Osteocyte (in vitro differentiated cells): Measurements from ENCODE around the gene ENG. TPM values are rescaled to one million over a fixed set of nuclear protein-coding genes. Genes with fewer than 3 reads are reported as not detected.
"Not testable (repeated sequence)": the region's sequence is repeated elsewhere in the genome, so short reads cannot be mapped to it uniquely, and the experiment has no call there.

Experiments
- DNase-seq: peaks from one replicate; pipeline ENCODE4 v3.0.0; 2021; ENCODE audit warnings: mixed read lengths; ENCODE audit not compliant: unreplicated experiment; ENCODE audit errors: extremely low spot score
- H3K27ac Mint-ChIP-seq: one replicate; pipeline ENCODE4 v1.8.0; 2021; ENCODE audit warnings: mild to moderate bottlenecking, mixed read lengths; ENCODE audit not compliant: unreplicated experiment
- H3K27me3 Mint-ChIP-seq: one replicate; pipeline ENCODE4 v1.8.0; 2021; ENCODE audit warnings: mixed read lengths; ENCODE audit not compliant: unreplicated experiment
- H3K36me3 Mint-ChIP-seq: one replicate; pipeline ENCODE4 v1.8.0; 2021; ENCODE audit warnings: mixed read lengths; ENCODE audit not compliant: unreplicated experiment
- H3K4me1 Mint-ChIP-seq: one replicate; pipeline ENCODE4 v1.8.0; 2021; ENCODE audit warnings: mixed read lengths; ENCODE audit not compliant: unreplicated experiment
- H3K4me3 Mint-ChIP-seq: one replicate; pipeline ENCODE4 v1.8.0; 2021; ENCODE audit warnings: mild to moderate bottlenecking, moderate library complexity, mixed read lengths; ENCODE audit not compliant: unreplicated experiment
- H3K9me3 Mint-ChIP-seq: one replicate; pipeline ENCODE4 v1.8.0; 2021; ENCODE audit warnings: mixed read lengths; ENCODE audit not compliant: unreplicated experiment
- total RNA-seq: library from RNA; stranded (reverse); gene quantifications from 2 replicates; pipeline ENCODE4 v1.2.1, GENCODE V29; 2021
- TF ChIP-seq, protein P1 (sequence below): fragments of 200-600 bp; sonication (generic); IDR thresholded peaks from 2 replicates; pipeline ENCODE4 v1.5.0; 2021; ENCODE audit warnings: antibody characterized with exemption, mild to moderate bottlenecking, moderate library complexity

ENG gene
- total RNA-seq, 1 donor from 2014 or later, result 143 TPM

DNA sequence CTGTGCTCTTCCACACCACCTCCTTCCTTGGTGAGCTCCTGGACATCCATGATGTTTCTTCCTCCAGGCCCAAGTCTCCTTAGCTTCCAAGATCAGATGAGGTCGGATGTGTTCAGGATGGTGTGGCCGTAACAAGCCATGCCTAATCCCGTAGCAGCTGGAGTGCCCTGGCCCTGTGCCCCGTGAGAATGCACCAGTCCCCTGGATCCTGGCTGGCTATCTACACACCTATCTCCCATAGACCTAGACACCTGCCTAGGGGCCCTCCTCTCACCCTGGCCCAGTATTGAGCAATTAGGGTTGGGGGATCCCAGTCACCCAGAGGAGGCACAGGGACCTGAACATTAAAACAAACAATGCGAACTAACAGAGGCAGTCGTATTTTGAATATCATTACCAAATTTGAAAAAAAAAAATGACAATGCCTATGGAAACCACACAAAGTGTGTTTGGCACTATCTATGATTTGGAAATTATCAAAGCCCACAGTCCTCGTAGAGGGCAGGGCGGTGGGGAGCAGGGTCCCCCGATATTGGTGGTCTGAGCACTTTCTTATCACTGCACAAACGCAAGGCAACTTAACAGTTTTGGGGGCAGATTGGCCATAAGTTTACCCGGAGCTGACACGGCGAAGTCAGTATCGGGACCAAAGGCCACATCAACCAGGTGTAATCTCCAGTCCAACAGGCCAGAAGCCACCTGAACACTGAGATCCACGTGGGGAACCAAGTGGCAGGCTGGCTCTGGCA lies 13.2 kb downstream of the ENG start:
- Mint-ChIP-seq H3K4me3 (no peak overlapping the region), H3K4me1 (peaks cover 56% of the 10 kb centered on the region), H3K9me3 (no peaks in the 10 kb centered on the region), H3K36me3 (peaks cover 5% of the 10 kb centered on the region), H3K27me3 (no peaks in the 10 kb centered on the region), H3K27ac (peak overlapping the region; percentile 67)
- no peak for DNase-seq
- TF ChIP-seq, protein P1, sequence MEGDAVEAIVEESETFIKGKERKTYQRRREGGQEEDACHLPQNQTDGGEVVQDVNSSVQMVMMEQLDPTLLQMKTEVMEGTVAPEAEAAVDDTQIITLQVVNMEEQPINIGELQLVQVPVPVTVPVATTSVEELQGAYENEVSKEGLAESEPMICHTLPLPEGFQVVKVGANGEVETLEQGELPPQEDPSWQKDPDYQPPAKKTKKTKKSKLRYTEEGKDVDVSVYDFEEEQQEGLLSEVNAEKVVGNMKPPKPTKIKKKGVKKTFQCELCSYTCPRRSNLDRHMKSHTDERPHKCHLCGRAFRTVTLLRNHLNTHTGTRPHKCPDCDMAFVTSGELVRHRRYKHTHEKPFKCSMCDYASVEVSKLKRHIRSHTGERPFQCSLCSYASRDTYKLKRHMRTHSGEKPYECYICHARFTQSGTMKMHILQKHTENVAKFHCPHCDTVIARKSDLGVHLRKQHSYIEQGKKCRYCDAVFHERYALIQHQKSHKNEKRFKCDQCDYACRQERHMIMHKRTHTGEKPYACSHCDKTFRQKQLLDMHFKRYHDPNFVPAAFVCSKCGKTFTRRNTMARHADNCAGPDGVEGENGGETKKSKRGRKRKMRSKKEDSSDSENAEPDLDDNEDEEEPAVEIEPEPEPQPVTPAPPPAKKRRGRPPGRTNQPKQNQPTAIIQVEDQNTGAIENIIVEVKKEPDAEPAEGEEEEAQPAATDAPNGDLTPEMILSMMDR, result no peak

DNA sequence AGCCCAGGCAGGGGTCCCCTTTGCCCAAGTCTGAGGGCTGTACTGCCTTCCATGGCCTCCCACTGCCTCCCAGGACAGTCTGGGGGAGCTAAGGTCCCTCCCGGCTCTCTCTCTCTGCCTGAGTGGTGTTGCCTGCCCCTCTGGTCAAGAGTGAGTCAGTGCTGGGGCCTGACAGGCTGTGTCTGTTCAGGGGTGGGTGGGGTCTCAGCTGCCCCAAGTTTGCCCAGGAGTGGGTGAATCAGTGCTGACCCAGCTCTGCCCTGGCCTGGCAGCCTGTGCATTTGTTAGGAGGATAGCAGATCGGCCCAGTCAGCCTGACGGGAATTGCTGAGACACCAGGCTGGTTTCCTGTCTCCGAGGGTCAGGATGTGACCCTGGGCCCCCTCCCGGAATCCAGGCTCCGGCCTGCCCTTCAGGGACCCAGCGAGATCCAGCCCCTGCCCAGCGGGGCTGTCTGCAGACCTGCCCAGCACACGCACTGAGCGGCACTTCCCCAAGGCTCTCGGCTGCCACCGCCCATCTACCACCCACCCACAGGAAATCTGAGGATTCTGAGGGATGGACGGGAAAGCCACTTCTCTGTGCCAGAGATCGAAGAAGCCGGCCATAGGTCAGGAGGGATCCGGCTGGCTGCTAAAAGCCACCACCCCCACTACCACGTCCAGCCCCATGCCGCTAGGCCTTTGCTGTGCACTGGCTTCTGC lies 15.9 kb downstream of the ENG start:
- TF ChIP-seq, protein P1, result no peak
- peaks cover 5% of the 10 kb centered on the region for H3K36me3 Mint-ChIP-seq
- H3K27me3 Mint-ChIP-seq, result no peaks in the 10 kb centered on the region
- peak overlapping the region; percentile 95 for H3K27ac Mint-ChIP-seq
- peak overlapping the region; percentile 32 for H3K4me3 Mint-ChIP-seq
- DNase-seq, result peak; percentile 93
- H3K9me3 Mint-ChIP-seq, result no peaks in the 10 kb centered on the region
- peaks cover 51% of the 10 kb centered on the region for H3K4me1 Mint-ChIP-seq

DNA sequence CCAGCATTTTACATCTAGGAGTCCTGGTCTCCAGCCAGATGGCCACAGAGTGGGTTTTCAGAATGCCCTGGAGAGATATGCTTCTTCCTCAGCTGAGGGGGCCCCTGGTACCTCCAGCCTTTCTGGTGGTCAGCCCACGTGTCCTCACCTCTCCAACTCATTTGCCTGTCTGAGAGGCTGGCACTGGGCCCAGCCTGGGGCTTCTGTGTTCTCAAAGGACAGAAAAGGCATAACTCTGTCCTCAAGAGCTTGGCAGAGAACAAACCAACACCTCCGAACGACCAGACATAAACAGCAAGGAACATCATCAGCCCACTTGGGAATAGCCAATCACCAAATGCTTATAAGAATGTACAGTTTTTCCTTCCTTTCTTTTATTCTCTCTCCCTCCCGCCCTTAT lies 17.1 kb downstream of the ENG start:
- H3K27me3 Mint-ChIP-seq, result no peaks in the 10 kb centered on the region
- no peak overlapping the region for H3K4me3 Mint-ChIP-seq
- peak overlapping the region; percentile 95 for H3K27ac Mint-ChIP-seq
- DNase-seq, result no peak
- TF ChIP-seq, protein P1, result no peak
- H3K9me3 Mint-ChIP-seq, result no peaks in the 10 kb centered on the region
- H3K4me1 Mint-ChIP-seq, result peaks cover 58% of the 10 kb centered on the region
- H3K36me3 Mint-ChIP-seq, result peaks cover 5% of the 10 kb centered on the region

DNA sequence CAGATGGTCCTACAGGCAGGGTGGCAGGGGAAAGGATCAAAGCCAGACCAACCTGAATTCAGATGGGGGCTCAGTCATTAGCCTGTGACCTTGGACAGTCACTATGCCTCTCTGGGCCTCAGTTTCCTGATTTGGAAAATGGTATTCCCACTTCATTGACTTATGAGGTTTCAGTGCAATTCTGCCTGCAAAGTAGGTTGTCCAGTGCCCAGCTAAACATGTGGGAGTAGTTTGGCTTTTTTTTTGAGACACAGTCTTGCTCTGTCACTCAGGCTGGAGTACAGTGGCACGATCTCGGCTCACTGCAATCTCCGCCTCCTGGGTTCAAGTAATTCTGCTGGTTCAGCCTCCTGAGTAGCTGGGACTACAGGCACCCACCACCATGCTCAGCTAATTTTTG lies 17.9 kb downstream of the ENG start:
- DNase-seq, H3K9me3 Mint-ChIP-seq, H3K36me3 Mint-ChIP-seq, H3K27me3 Mint-ChIP-seq: not testable (repeated sequence)
- peaks cover 60% of the 10 kb centered on the region for H3K4me1 Mint-ChIP-seq
- peak overlapping the region; percentile 95 for H3K27ac Mint-ChIP-seq
- H3K4me3 Mint-ChIP-seq, result peak overlapping the region; percentile 4

DNA sequence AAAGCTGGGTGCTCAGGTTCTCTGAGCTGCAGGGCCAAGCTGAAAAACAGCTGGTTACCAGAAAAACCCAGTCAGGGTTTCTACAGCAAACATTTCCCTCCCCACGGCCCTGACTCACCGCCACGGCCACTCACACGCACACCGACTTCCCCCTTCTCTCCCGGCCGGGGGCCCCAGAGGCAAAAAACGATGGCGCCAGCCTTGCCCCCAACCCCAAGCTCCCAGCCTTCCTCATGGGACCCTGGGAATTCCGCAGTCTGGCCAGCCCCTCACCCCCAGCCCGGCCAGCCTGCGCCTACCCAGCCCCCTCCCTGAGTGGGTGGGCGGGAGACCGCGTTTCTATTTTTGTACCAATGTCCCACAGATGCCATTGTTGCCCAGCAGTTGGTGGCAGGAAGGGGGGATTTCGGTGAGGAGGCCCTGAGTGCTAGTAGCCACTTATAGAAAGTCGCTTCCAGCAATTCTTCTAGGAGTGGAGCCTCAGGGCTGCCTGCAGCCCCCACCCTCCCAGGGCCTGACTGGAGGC lies 18.4 kb downstream of the ENG start:
- Mint-ChIP-seq H3K27me3 (no peaks in the 10 kb centered on the region), H3K36me3 (peaks cover 2% of the 10 kb centered on the region), H3K4me3 (peak overlapping the region; percentile 12), H3K9me3 (no peaks in the 10 kb centered on the region), H3K27ac (peak overlapping the region; percentile 95), H3K4me1 (peaks cover 58% of the 10 kb centered on the region)
- DNase-seq, result no peak
- TF ChIP-seq, protein P1, result no peak
